ENCODE measurements around the gene EIF3K. TPM values are rescaled to one million over a fixed set of nuclear protein-coding genes. Genes with fewer than 3 reads are reported as not detected.
"Not testable (repeated sequence)": the region's sequence is repeated elsewhere in the genome, so short reads cannot be mapped to it uniquely, and the experiment has no call there.

The EIF3K gene
- total RNA-seq, 1 donor from 2014 or later = 483 TPM

- intact Hi-C loops (cut with DNase I) = loop anchor here (5.0 kb wide), 4 partner anchors 215 to 505 kb away; partner anchors contain the start of genes ECH1 and FAM98C
- DNase-seq (ENCODE audit: low spot score) = no peak
These were observed 1.7 kb upstream of the EIF3K start for GRCh38 chr19:38617283-38617763.

- DNase-seq (ENCODE audit: low spot score) = peak; percentile 82
- intact Hi-C loops (cut with DNase I) = loop anchor here (5.0 kb wide), 4 partner anchors 214 to 504 kb away; partner anchors contain the start of genes ECH1 and FAM98C
These were observed 1.0 kb upstream of the EIF3K start, which contains the start of gene MAP4K1 for GRCh38 chr19:38617764-38618589. TSS of gene MAP4K1 (minus strand) at chr19:38617953. CDS start at chr19:38617895, 58 bp downstream.

GRCh38 chr19:38619361-38620174, 580 bp downstream of the EIF3K start:
- no peak for DNase-seq (ENCODE audit: low spot score)
- intact Hi-C loops (cut with DNase I) = loop anchor here (5.0 kb wide), 4 partner anchors 213 to 503 kb away; partner anchors contain the start of genes ECH1 and FAM98C

- intact Hi-C loops (cut with DNase I) = no loop called here
- no peak for DNase-seq (ENCODE audit: low spot score)
These were observed 5.8 kb downstream of the EIF3K start for GRCh38 chr19:38624822-38625221.

- intact Hi-C loops (cut with DNase I) = no loop called here
- DNase-seq (ENCODE audit: low spot score) = no peak
These were observed 7.4 kb downstream of the EIF3K start for GRCh38 chr19:38626401-38626800.

- DNase-seq (ENCODE audit: low spot score) = no peak
- intact Hi-C loops (cut with DNase I) = no loop called here
These were observed 10.6 kb downstream of the EIF3K start for GRCh38 chr19:38629568-38629967.

GRCh38 chr19:38631301-38631700, 12.3 kb downstream of the EIF3K start:
- intact Hi-C loops (cut with DNase I); DNase-seq (ENCODE audit: low spot score): not testable (repeated sequence)

GRCh38 chr19:38631811-38632475, 13.0 kb downstream of the EIF3K start:
- DNase-seq (ENCODE audit: low spot score); intact Hi-C loops (cut with DNase I): not testable (repeated sequence)

GRCh38 chr19:38632476-38633213, 13.7 kb downstream of the EIF3K start:
- DNase-seq (ENCODE audit: low spot score) = no peak
- intact Hi-C loops (cut with DNase I) = no loop called here

GRCh38 chr19:38634757-38635482, 15.9 kb downstream of the EIF3K start:
- intact Hi-C loops (cut with DNase I) = loop anchor here (2.0 to 5.0 kb wide), 3 partner anchors 93 to 297 kb away; partner anchors contain the start of genes FAM98C, MRPS12 and SARS2
- peak; percentile 91 for DNase-seq (ENCODE audit: low spot score)

GRCh38 chr19:38635483-38636399, 16.8 kb downstream of the EIF3K start:
- intact Hi-C loops (cut with DNase I) = loop anchor here (2.0 to 5.0 kb wide), 3 partner anchors 93 to 297 kb away; partner anchors contain the start of genes FAM98C, MRPS12 and SARS2
- DNase-seq (ENCODE audit: low spot score) = no peak

- intact Hi-C loops (cut with DNase I) = loop anchor here (5.0 kb wide), 2 partner anchors 96 to 294 kb away; partner anchors contain the start of genes MRPS12 and SARS2
- no peak for DNase-seq (ENCODE audit: low spot score)
These were observed 19.5 kb downstream of the EIF3K start for GRCh38 chr19:38638461-38638860.

- DNase-seq (ENCODE audit: low spot score) = no peak
- intact Hi-C loops (cut with DNase I) = loop anchor here (5.0 to 10.0 kb wide), 3 partner anchors 97 to 293 kb away; partner anchors contain the start of genes ECH1, MRPS12 and SARS2
These were observed 20.7 kb downstream of the EIF3K start for GRCh38 chr19:38639679-38640078.

GRCh38 chr19:38640368-38640767, 21.4 kb downstream of the EIF3K start:
- no peak for DNase-seq (ENCODE audit: low spot score)
- intact Hi-C loops (cut with DNase I) = loop anchor here (10.0 kb wide), 1 partner anchor 194 kb away; the partner anchor contains the start of gene ECH1

- no peak for DNase-seq (ENCODE audit: low spot score)
- intact Hi-C loops (cut with DNase I) = loop anchor here (10.0 kb wide), 1 partner anchor 193 kb away; the partner anchor contains the start of gene ECH1
These were observed 23.2 kb downstream of the EIF3K start for GRCh38 chr19:38642176-38642575.

- DNase-seq (ENCODE audit: low spot score) = no peak
- intact Hi-C loops (cut with DNase I) = loop anchor here (5.0 to 10.0 kb wide), 3 partner anchors 63 to 208 kb away; partner anchors contain the start of gene ECH1
These were observed 25.7 kb downstream of the EIF3K start for GRCh38 chr19:38644719-38645118.

All from cardiac septum (tissue), 1 donor.